Uterus (tissue), 2 donors: ENCODE data around the gene HPS1.

Source experiments
- CTCF ChIP-seq, 4 experiments: fragments of 200-600 bp in 2 of 4; fragments of 450-650 bp in 2 of 4; sonication (generic) in 2 of 4; IDR thresholded peaks; one replicate each; pipeline ENCODE4 v1.5.1; 2016 to 2019; ENCODE audit warnings: antibody characterized with exemption in 4 of 4, mild to moderate bottlenecking in 2 of 4, moderate library complexity in 1 of 4
- POLR2A ChIP-seq, 2 donors: fragments of 450-650 bp; IDR thresholded peaks; one replicate each; pipeline ENCODE4 v1.6.1; 2016; ENCODE audit warnings: antibody characterized with exemption in 2 of 2, mild to moderate bottlenecking in 1 of 2, moderate library complexity in 1 of 2

GRCh38 chr10:98368644-98369043, 78.1 kb downstream of the HPS1 start:
- TF ChIP-seq CTCF (IDR thresholded peaks at IDR 0.05) (no peak), POLR2A (IDR thresholded peaks at IDR 0.05) (no peak)
